Vagina (tissue), 2 donors: ENCODE measurements around the gene FAM151A.

ENCODE experiments used
- CTCF ChIP-seq, 3 experiments: fragments of 450-650 bp in 2 of 3; fragments of 200-600 bp in 1 of 3; sonication (generic) in 1 of 3; IDR thresholded peaks; one replicate each; pipeline ENCODE4 v1.5.1; 2017 to 2019; ENCODE audit warnings: antibody characterized with exemption in 3 of 3, mild to moderate bottlenecking in 2 of 3, moderate library complexity in 2 of 3
- POLR2A ChIP-seq, 2 donors: fragments of 450-650 bp; IDR thresholded peaks; one replicate each; pipeline ENCODE4 v1.6.1; 2017; ENCODE audit warnings: antibody characterized with exemption in 2 of 2, mild to moderate bottlenecking in 2 of 2, moderate library complexity in 2 of 2

DNA sequence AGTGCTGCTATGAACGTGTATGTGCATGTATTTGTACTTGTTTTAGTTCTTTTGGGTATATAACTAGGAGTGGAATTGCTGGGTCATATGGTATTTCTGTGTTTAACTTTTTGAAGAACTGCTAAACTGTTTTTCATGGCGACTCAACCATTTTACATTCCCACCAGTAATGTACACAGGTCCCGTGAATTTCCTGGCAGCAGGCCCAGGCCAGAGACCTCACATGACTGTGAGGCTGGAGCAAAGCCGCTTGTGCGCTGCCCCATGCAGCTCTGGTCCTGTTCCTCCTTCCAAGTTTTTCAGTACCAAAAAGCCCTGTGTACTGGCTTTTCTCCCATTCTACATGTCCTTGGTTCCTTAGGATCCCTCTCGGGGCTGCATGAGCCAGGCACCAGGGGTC lies 45.7 kb downstream of the FAM151A start:
- TF ChIP-seq CTCF (IDR thresholded peaks at IDR 0.05) (no peak), POLR2A (IDR thresholded peaks at IDR 0.05) (no peak)
